Measurements from ENCODE around the gene KCNAB1.
"Not testable (repeated sequence)": the region's sequence is repeated elsewhere in the genome, so short reads cannot be mapped to it uniquely, and the experiment has no call there.

Gene KCNAB1

GRCh38 chr3:156271995-156272719, 151.8 kb downstream of the KCNAB1 start:
- no peak for DNase-seq (ENCODE audit: low spot score)

- no peak for DNase-seq (ENCODE audit: low spot score)
These were observed 152.8 kb downstream of the KCNAB1 start for GRCh38 chr3:156273111-156273694.

- no peak for DNase-seq (ENCODE audit: low spot score)
These were observed 154.4 kb downstream of the KCNAB1 start for GRCh38 chr3:156274791-156275190.

- DNase-seq (ENCODE audit: low spot score): not testable (repeated sequence)
These were observed 164.3 kb downstream of the KCNAB1 start for GRCh38 chr3:156284637-156285036.

- DNase-seq (ENCODE audit: low spot score): no peak
These were observed 165.2 kb downstream of the KCNAB1 start for GRCh38 chr3:156285626-156286025.

- no peak for DNase-seq (ENCODE audit: low spot score)
These were observed 170.5 kb downstream of the KCNAB1 start for GRCh38 chr3:156290924-156291271.

GRCh38 chr3:156291272-156292123, 171.1 kb downstream of the KCNAB1 start:
- DNase-seq (ENCODE audit: low spot score): peak; percentile 19

GRCh38 chr3:156293566-156293965, 173.2 kb downstream of the KCNAB1 start:
- no peak for DNase-seq (ENCODE audit: low spot score)

- DNase-seq (ENCODE audit: low spot score): no peak
These were observed 177.2 kb downstream of the KCNAB1 start for GRCh38 chr3:156297582-156297981.

- no peak for DNase-seq (ENCODE audit: low spot score)
These were observed 177.6 kb downstream of the KCNAB1 start for GRCh38 chr3:156298014-156298413.

- DNase-seq (ENCODE audit: low spot score): no peak
These were observed 178.6 kb downstream of the KCNAB1 start for GRCh38 chr3:156298938-156299337.

GRCh38 chr3:156299569-156299968, 179.2 kb downstream of the KCNAB1 start:
- no peak for DNase-seq (ENCODE audit: low spot score)

- DNase-seq (ENCODE audit: low spot score): no peak
These were observed 180.0 kb downstream of the KCNAB1 start for GRCh38 chr3:156300371-156300770.

GRCh38 chr3:156300929-156301840, 180.8 kb downstream of the KCNAB1 start:
- no peak for DNase-seq (ENCODE audit: low spot score)

- DNase-seq (ENCODE audit: low spot score): no peak
These were observed 182.8 kb downstream of the KCNAB1 start for GRCh38 chr3:156303001-156303707.

GRCh38 chr3:156304406-156304805, 184.0 kb downstream of the KCNAB1 start:
- no peak for DNase-seq (ENCODE audit: low spot score)

GRCh38 chr3:156305672-156306071, 185.3 kb downstream of the KCNAB1 start:
- no peak for DNase-seq (ENCODE audit: low spot score)

- DNase-seq (ENCODE audit: low spot score): no peak
These were observed 187.3 kb downstream of the KCNAB1 start for GRCh38 chr3:156307704-156308103.

- no peak for DNase-seq (ENCODE audit: low spot score)
These were observed 191.1 kb downstream of the KCNAB1 start for GRCh38 chr3:156311431-156311830.

- DNase-seq (ENCODE audit: low spot score): no peak
These were observed 191.6 kb downstream of the KCNAB1 start for GRCh38 chr3:156311930-156312329.

- DNase-seq (ENCODE audit: low spot score): no peak
These were observed 195.7 kb downstream of the KCNAB1 start for GRCh38 chr3:156316076-156316475.
